Right lobe of liver (tissue), 4 donors: Measurements from ENCODE around the gene MAPT.

ENCODE experiments used
- CTCF ChIP-seq, 4 donors: fragments of 200-600 bp in 3 of 4; fragments of 450-650 bp in 1 of 4; IDR thresholded peaks; one replicate each; pipeline versions ENCODE4 v1.5.1 to v1.8.0; 2016 to 2022; ENCODE audit warnings: antibody characterized with exemption in 4 of 4, mild to moderate bottlenecking in 2 of 4
- POLR2A ChIP-seq: fragments of 450-650 bp; IDR thresholded peaks from one replicate; pipeline ENCODE4 v1.6.1; 2017; ENCODE audit warnings: antibody characterized with exemption, mild to moderate bottlenecking
- donor health status: DM: no; HTN: no; CAD: no.
- donor health status: DM: no; HTN: no; CAD: no.
- donor health status: DM: no; HTN: yes; CAD: no.

- no peak for TF ChIP-seq POLR2A
- TF ChIP-seq CTCF (IDR thresholded peaks at IDR 0.05), result no peak
These were observed 106.4 kb downstream of the MAPT start for GRCh38 chr17:46000757-46001156.
